ENCODE data around the gene NRN1L. TPM values are rescaled to one million over a fixed set of nuclear protein-coding genes. Genes with fewer than 3 reads are reported as not detected.

The NRN1L gene
- total RNA-seq, 1 experiment from 2014 or later = not detected

GRCh38 chr16:67930678-67931211, 46.1 kb downstream of the NRN1L start:
- intact Hi-C loops (cut with micrococcal nuclease; ENCODE audit: unreplicated experiment) = no loop called here
- no peaks in the 10 kb centered on the region for H3K9me3 ChIP-seq (ENCODE audit: insufficient read depth, low read depth)
- no peaks in the 10 kb centered on the region for H3K4me1 ChIP-seq (replicated peaks; ENCODE audit: insufficient read depth)
- no TSS peak for BruUV-seq (replicated peaks)
- H3K36me3 ChIP-seq (ENCODE audit: low read depth) = no peaks in the 10 kb centered on the region
- H4K20me1 ChIP-seq (ENCODE audit: insufficient read depth) = peaks cover 20% of the 10 kb centered on the region
- peaks cover under 1% of the 10 kb centered on the region; the same call in 1 of the 2 replicates for H3K79me2 ChIP-seq (ENCODE audit: low read depth)
- TF ChIP-seq EZH2 (IDR thresholded peaks at IDR 0.05; ENCODE audit: low read depth) (no peak), CTCF (conservative IDR thresholded peaks at IDR 0.05) (no peak)
- no peak overlapping the region for H3K4me3 ChIP-seq
- no peak overlapping the region for H2AFZ ChIP-seq
- H3K4me2 ChIP-seq = no peak overlapping the region
- H3K9me2 ChIP-seq (ENCODE audit: insufficient read depth) = no peaks in the 10 kb centered on the region
- DNase-seq = no peak
- no peak overlapping the region for H3K27ac ChIP-seq
- CTCF ChIA-PET = no interaction called here
- no peaks in the 10 kb centered on the region for H3K27me3 ChIP-seq (ENCODE audit: insufficient read depth, low read depth)
- peaks cover 11% of the 10 kb centered on the region; the same call in 1 of the 2 replicates for H3F3A ChIP-seq (ENCODE audit: insufficient read depth, low read depth)
- POLR2A ChIA-PET (ENCODE audit: unreplicated experiment) = no interaction called here

DNA sequence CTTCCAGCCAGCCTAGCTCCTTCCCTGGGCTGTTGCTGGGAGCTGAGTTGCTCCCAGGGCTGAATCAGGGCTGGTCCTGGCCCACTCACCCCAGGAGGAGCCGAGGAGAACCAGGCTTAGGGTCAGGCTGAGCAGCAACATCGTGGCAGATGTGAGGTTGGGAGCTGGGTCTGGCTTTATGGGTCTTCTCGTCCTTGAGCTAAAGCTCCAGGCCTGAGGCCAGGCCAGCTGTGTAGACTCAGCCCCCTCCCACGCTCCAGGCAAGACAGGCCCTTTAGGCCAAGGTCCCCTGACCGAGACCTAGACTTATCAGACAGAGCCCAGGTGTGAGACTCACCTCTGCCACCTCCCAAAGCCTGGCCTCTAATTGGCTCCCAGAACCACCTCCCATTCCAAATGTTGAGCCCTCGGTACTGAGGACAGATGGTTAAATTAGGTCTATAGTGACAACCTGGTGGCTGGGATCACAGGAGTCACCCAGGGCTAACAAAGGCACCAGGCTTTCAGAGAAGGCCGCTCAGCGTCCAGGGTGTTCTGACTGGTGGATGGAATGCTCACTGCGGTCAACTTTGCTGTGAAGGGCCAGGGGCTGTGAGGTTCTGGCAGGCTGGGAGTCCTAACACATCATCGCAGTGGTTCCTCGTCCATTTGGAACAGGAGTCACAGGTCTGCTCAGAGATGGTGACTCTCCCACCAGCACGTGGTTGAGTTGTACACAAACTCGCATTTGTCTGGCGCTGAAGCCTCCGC, 47.2 kb downstream of the NRN1L start, which contains the start of gene CTRL:
Gene CTRL (minus strand): TSS at position 151 of the 750 bp plus-strand sequence. CDS start 10 bp downstream, at position 141.
- Histone ChIP-seq H3K36me3 (ENCODE audit: low read depth) (no peaks in the 10 kb centered on the region), H3K27me3 (ENCODE audit: insufficient read depth, low read depth) (no peaks in the 10 kb centered on the region), H4K20me1 (ENCODE audit: insufficient read depth) (peaks cover 12% of the 10 kb centered on the region), H3K4me3 (no peak within 1 kb of the TSS), H3F3A (ENCODE audit: insufficient read depth, low read depth) (peaks cover 6% of the 10 kb centered on the region; the same call in 1 of the 2 replicates), H3K27ac (no peak within 1 kb of the TSS), H3K79me2 (ENCODE audit: low read depth) (peaks cover 12% of the 10 kb centered on the region), H3K9me3 (ENCODE audit: insufficient read depth, low read depth) (no peaks in the 10 kb centered on the region), H3K4me2 (no peak within 1 kb of the TSS), H3K4me1 (replicated peaks; ENCODE audit: insufficient read depth) (0 out of 2 replicates have a peak, but pooled peaks cover under 1% of the 10 kb centered on the region), H3K9me2 (ENCODE audit: insufficient read depth) (no peaks in the 10 kb centered on the region), H2AFZ (no peak within 1 kb of the TSS)
- BruUV-seq (replicated peaks) = no TSS peak
- TF ChIP-seq EZH2 (IDR thresholded peaks at IDR 0.05; ENCODE audit: low read depth) (no peak), CTCF (conservative IDR thresholded peaks at IDR 0.05) (no peak; the same call in 1 of the 2 replicates)
- intact Hi-C loops (cut with micrococcal nuclease; ENCODE audit: unreplicated experiment) = no loop called here
- DNase-seq = no peak
- ChIA-PET POLR2A (ENCODE audit: unreplicated experiment) (interaction anchor here (0.6 kb wide), 1 partner anchor 14 kb away, joined by 6 read pairs; no protein-coding TSS in a partner anchor), CTCF (no interaction called here)

DNA sequence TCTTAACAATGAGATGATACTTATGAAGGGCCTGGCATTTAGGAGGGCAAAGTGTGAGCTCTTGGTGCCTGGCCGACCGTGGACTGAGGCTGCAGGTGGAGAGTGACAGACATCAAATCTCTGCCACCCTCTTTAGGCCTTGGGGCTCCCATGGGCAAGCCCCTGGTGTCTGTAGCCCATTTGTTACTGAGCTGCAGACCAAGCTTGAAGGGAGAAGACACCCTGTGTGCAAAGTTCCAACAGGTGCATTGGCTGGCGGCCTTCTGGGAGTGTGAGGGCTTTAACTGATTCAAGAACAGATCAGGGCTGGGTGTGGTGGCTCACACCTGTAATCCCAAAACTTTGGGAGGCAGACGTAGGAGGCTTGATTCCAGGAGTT, 47.8 kb downstream of the NRN1L start:
- H3K4me3 ChIP-seq = no peak overlapping the region
- peaks cover 6% of the 10 kb centered on the region; the same call in 1 of the 2 replicates for H3F3A ChIP-seq (ENCODE audit: insufficient read depth, low read depth)
- no peaks in the 10 kb centered on the region for H3K27me3 ChIP-seq (ENCODE audit: insufficient read depth, low read depth)
- no peaks in the 10 kb centered on the region for H3K36me3 ChIP-seq (ENCODE audit: low read depth)
- intact Hi-C loops (cut with micrococcal nuclease; ENCODE audit: unreplicated experiment) = no loop called here
- H3K4me2 ChIP-seq = no peak overlapping the region
- no peak overlapping the region for H2AFZ ChIP-seq
- no peak for DNase-seq
- no peaks in the 10 kb centered on the region for H3K9me3 ChIP-seq (ENCODE audit: insufficient read depth, low read depth)
- peaks cover 17% of the 10 kb centered on the region for H3K79me2 ChIP-seq (ENCODE audit: low read depth)
- no TSS peak for BruUV-seq (replicated peaks)
- peaks cover 6% of the 10 kb centered on the region; the same call in 1 of the 2 replicates for H3K4me1 ChIP-seq (replicated peaks; ENCODE audit: insufficient read depth)
- no peaks in the 10 kb centered on the region for H3K9me2 ChIP-seq (ENCODE audit: insufficient read depth)
- TF ChIP-seq EZH2 (IDR thresholded peaks at IDR 0.05; ENCODE audit: low read depth) (no peak), CTCF (conservative IDR thresholded peaks at IDR 0.05) (no peak)
- ChIA-PET CTCF (no interaction called here), POLR2A (ENCODE audit: unreplicated experiment) (no interaction called here)
- H4K20me1 ChIP-seq (ENCODE audit: insufficient read depth) = peaks cover 10% of the 10 kb centered on the region
- no peak overlapping the region for H3K27ac ChIP-seq

Measured in PC-9 (cell line).